Osteoblast (primary cell): Measurements from ENCODE around the gene CASKIN1. TPM values are rescaled to one million over a fixed set of nuclear protein-coding genes. Genes with fewer than 3 reads are reported as not detected.

Experiments used
- DNase-seq: peaks from one replicate; pipeline ENCODE4 v3.0.0; 2011; ENCODE audit warnings: low spot score, mixed read lengths; ENCODE audit not compliant: insufficient read length; ENCODE audit errors: missing footprints
- H2AFZ ChIP-seq: 2 replicates; pipeline ENCODE4 v1.6.0; 2011; ENCODE audit warnings: mild to moderate bottlenecking, low read length
- H3K27ac ChIP-seq: 2 replicates; pipeline ENCODE4 v1.5.1; 2011; ENCODE audit warnings: mild to moderate bottlenecking, low read depth, low read length, moderate library complexity
- H3K27me3 ChIP-seq: 2 replicates; pipeline ENCODE4 v1.6.0; 2012; ENCODE audit warnings: mild to moderate bottlenecking, control low read depth, inconsistent platforms, low read length, moderate library complexity; ENCODE audit not compliant: insufficient read depth
- H3K36me3 ChIP-seq: 2 replicates; pipeline ENCODE4 v1.5.1; 2011; ENCODE audit warnings: mild to moderate bottlenecking, low read length, control low read depth, moderate library complexity; ENCODE audit not compliant: insufficient read depth
- H3K4me1 ChIP-seq: 2 replicates; pipeline ENCODE4 v1.5.1; 2011; ENCODE audit warnings: mild to moderate bottlenecking, low read length, control low read depth, moderate library complexity; ENCODE audit not compliant: insufficient read depth
- H3K4me2 ChIP-seq: 2 replicates; pipeline ENCODE4 v1.6.0; 2011; ENCODE audit warnings: mild to moderate bottlenecking, low read length; ENCODE audit not compliant: insufficient read depth
- H3K4me3 ChIP-seq: fragments of 200-600 bp; sonication (generic); 3 replicates; pipeline ENCODE4 v1.5.1; 2012; ENCODE audit warnings: mild to moderate bottlenecking, low read length, inconsistent platforms; ENCODE audit not compliant: insufficient read depth
- H3K79me2 ChIP-seq: 2 replicates; pipeline ENCODE4 v1.6.0; 2012; ENCODE audit warnings: mild to moderate bottlenecking, low read length, control low read depth, inconsistent platforms; ENCODE audit not compliant: insufficient read depth
- H3K9me3 ChIP-seq: 2 replicates; pipeline ENCODE4 v1.5.1; 2011; ENCODE audit warnings: low read depth, low read length, control low read depth
- H4K20me1 ChIP-seq: 2 replicates; pipeline ENCODE4 v1.6.0; 2012; ENCODE audit warnings: mild to moderate bottlenecking, low read length, control low read depth; ENCODE audit not compliant: insufficient read depth
- total RNA-seq: library from RNA; depleted of rRNA; stranded (reverse); fragments of >200 nt; gene quantifications from 2 replicates; pipeline ENCODE4 v1.2.3, GENCODE V29; 2012
- TF ChIP-seq, protein P1 (sequence below): IDR thresholded peaks from 2 replicates; pipeline ENCODE4 v1.5.1; 2011; ENCODE audit warnings: mild to moderate bottlenecking, low read depth, low read length, moderate library complexity; ENCODE audit errors: extremely low read depth

The CASKIN1 gene
- total RNA-seq, 1 donor, result not detected

GRCh38 chr16:2179107-2179501 lies 17.3 kb downstream of the CASKIN1 start:
- Histone ChIP-seq H3K27me3 (no peaks in the 10 kb centered on the region), H3K27ac (no peak overlapping the region), H3K36me3 (peaks cover 34% of the 10 kb centered on the region), H3K4me1 (no peaks in the 10 kb centered on the region), H3K4me3 (no peak overlapping the region), H2AFZ (no peak overlapping the region), H3K79me2 (no peaks in the 10 kb centered on the region), H3K9me3 (no peaks in the 10 kb centered on the region), H4K20me1 (peaks cover 8% of the 10 kb centered on the region), H3K4me2 (no peak overlapping the region)
- TF ChIP-seq, protein P1, sequence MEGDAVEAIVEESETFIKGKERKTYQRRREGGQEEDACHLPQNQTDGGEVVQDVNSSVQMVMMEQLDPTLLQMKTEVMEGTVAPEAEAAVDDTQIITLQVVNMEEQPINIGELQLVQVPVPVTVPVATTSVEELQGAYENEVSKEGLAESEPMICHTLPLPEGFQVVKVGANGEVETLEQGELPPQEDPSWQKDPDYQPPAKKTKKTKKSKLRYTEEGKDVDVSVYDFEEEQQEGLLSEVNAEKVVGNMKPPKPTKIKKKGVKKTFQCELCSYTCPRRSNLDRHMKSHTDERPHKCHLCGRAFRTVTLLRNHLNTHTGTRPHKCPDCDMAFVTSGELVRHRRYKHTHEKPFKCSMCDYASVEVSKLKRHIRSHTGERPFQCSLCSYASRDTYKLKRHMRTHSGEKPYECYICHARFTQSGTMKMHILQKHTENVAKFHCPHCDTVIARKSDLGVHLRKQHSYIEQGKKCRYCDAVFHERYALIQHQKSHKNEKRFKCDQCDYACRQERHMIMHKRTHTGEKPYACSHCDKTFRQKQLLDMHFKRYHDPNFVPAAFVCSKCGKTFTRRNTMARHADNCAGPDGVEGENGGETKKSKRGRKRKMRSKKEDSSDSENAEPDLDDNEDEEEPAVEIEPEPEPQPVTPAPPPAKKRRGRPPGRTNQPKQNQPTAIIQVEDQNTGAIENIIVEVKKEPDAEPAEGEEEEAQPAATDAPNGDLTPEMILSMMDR, result no peak
- DNase-seq, result no peak

DNA sequence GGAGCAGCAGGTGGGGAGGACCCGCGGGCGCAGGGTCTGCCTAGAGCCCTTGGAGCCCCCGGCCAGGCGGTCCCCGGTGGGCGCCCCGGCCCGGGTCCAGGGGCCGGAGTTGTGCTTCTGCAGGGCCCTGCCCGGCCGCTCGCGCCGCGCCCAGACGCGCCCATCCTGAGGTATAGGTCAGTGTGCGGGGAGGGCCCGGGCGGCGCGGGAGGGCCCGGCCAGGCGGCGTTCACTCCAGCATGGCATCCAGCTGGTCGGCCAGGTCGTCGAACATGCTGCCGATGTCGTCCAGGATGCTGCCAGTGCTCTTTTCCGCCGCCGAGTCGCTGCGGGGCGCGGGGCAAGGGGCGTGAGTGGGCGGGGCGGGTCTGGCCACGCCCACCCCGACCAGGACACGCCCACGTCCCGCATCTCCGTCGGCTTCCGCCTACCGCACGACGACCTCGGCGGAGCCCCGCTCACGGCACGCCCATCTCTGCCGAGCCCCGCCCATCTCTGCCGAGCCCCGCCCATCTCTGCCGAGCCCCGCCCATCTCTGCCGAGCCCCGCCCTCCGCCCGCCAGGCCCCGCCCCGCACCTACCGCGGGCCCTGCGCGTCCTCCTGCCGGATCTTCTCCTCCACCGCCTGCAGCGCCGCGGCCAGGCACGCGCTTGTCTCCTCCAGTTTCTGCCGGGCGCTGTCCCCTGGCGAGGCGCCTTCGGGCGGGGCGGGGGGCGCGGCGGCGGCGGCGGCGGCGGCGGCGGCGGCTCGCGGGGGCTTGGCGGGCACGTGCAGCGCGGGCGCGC lies 17.9 kb downstream of the CASKIN1 start:
- H3K27me3 ChIP-seq, result no peaks in the 10 kb centered on the region
- H3K36me3 ChIP-seq, result peaks cover 37% of the 10 kb centered on the region
- no peak for DNase-seq
- no peaks in the 10 kb centered on the region for H3K9me3 ChIP-seq
- no peaks in the 10 kb centered on the region for H3K4me1 ChIP-seq
- no peak overlapping the region for H3K4me3 ChIP-seq
- H3K79me2 ChIP-seq, result no peaks in the 10 kb centered on the region
- H4K20me1 ChIP-seq, result peaks cover 8% of the 10 kb centered on the region
- TF ChIP-seq, protein P1, result no peak
- H3K27ac ChIP-seq, result no peak overlapping the region
- no peak overlapping the region for H3K4me2 ChIP-seq
- H2AFZ ChIP-seq, result no peak overlapping the region

DNA sequence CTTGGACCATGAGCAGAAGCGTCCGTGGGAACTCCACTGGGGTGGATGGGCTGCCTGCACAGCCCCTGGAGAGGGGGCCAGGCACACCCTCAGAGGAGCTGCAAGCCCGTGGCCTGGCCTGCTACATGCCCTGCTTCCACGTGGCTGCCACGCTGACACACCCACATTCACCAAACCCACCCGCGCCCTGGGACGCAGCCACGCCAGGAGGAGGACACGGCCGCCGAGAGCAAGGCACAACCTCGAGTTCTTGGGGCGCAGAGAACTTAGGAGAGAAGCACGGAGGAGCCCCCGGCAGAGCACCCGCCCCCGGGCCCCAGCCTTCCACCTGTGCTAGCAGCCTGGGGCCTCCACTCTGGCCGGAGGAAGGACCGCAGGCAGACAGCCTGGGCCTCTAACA lies 18.8 kb downstream of the CASKIN1 start:
- no peak overlapping the region for H3K27ac ChIP-seq
- TF ChIP-seq, protein P1, result no peak
- DNase-seq, result no peak
- no peaks in the 10 kb centered on the region for H3K4me1 ChIP-seq
- H3K36me3 ChIP-seq, result peaks cover 42% of the 10 kb centered on the region
- no peak overlapping the region for H3K4me2 ChIP-seq
- H3K27me3 ChIP-seq, result no peaks in the 10 kb centered on the region
- H3K79me2 ChIP-seq, result no peaks in the 10 kb centered on the region
- no peak overlapping the region for H2AFZ ChIP-seq
- H3K4me3 ChIP-seq, result no peak overlapping the region
- no peaks in the 10 kb centered on the region for H3K9me3 ChIP-seq
- peaks cover 8% of the 10 kb centered on the region for H4K20me1 ChIP-seq

- no peaks in the 10 kb centered on the region for H3K27me3 ChIP-seq
Measured at GRCh38 chr16:2177101-2177500, 19.3 kb downstream of the CASKIN1 start.

More at GRCh38 chr16:2177101-2177500, 19.3 kb downstream of the CASKIN1 start:
- H3K27ac ChIP-seq, result no peak overlapping the region
- no peaks in the 10 kb centered on the region for H3K9me3 ChIP-seq
- no peak overlapping the region for H3K4me2 ChIP-seq
- peaks cover 8% of the 10 kb centered on the region for H4K20me1 ChIP-seq
- no peak overlapping the region for H2AFZ ChIP-seq
- H3K79me2 ChIP-seq, result no peaks in the 10 kb centered on the region
- no peaks in the 10 kb centered on the region for H3K4me1 ChIP-seq
- no peak for DNase-seq
- peaks cover 42% of the 10 kb centered on the region for H3K36me3 ChIP-seq
- TF ChIP-seq, protein P1, result no peak
- no peak overlapping the region for H3K4me3 ChIP-seq
